Measurements from ENCODE around the gene SMIM33.
"Not testable (repeated sequence)": the region's sequence is repeated elsewhere in the genome, so short reads cannot be mapped to it uniquely, and the experiment has no call there.

DNA sequence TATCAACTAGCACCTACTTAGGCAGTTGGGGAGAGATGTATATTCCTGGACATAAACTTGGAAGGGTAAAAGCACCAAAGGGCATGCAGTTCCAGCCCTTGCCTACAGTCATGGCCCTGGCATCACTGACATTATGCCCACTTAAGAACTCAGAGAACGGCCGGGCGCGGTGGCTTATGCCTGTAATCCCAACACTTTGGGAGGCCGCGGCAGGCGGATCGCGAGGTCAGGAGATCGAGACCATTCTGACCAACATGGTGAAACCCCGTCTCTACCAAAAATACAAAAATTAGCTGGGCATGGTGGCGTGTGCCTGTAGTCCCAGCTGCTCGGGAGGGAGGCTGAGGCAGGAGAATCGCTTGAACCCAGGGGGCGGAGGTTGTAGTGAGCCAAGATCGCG, 30.4 kb upstream of the SMIM33 start:
- TF ChIP-seq, protein P1, sequence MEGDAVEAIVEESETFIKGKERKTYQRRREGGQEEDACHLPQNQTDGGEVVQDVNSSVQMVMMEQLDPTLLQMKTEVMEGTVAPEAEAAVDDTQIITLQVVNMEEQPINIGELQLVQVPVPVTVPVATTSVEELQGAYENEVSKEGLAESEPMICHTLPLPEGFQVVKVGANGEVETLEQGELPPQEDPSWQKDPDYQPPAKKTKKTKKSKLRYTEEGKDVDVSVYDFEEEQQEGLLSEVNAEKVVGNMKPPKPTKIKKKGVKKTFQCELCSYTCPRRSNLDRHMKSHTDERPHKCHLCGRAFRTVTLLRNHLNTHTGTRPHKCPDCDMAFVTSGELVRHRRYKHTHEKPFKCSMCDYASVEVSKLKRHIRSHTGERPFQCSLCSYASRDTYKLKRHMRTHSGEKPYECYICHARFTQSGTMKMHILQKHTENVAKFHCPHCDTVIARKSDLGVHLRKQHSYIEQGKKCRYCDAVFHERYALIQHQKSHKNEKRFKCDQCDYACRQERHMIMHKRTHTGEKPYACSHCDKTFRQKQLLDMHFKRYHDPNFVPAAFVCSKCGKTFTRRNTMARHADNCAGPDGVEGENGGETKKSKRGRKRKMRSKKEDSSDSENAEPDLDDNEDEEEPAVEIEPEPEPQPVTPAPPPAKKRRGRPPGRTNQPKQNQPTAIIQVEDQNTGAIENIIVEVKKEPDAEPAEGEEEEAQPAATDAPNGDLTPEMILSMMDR (conservative IDR thresholded peaks at IDR 0.05; ENCODE audit: low read depth, low read length) = not testable (repeated sequence)
- not testable (repeated sequence) for TF ChIP-seq EZH2 (IDR thresholded peaks at IDR 0.05; ENCODE audit: borderline replicate concordance, low read depth, low read length, poor library complexity, severe bottlenecking)
